Bladder microvascular endothelial cell (primary cell): ENCODE results near the gene CILP2. TPM values are rescaled to one million over a fixed set of nuclear protein-coding genes. Genes with fewer than 3 reads are reported as not detected.

Experiments used
- total RNA-seq: library from RNA; depleted of rRNA; stranded (reverse); fragments of >200 nt; gene quantifications from 2 replicates; pipeline ENCODE4 v1.2.3, GENCODE V29; 2014

Gene CILP2, protein sequence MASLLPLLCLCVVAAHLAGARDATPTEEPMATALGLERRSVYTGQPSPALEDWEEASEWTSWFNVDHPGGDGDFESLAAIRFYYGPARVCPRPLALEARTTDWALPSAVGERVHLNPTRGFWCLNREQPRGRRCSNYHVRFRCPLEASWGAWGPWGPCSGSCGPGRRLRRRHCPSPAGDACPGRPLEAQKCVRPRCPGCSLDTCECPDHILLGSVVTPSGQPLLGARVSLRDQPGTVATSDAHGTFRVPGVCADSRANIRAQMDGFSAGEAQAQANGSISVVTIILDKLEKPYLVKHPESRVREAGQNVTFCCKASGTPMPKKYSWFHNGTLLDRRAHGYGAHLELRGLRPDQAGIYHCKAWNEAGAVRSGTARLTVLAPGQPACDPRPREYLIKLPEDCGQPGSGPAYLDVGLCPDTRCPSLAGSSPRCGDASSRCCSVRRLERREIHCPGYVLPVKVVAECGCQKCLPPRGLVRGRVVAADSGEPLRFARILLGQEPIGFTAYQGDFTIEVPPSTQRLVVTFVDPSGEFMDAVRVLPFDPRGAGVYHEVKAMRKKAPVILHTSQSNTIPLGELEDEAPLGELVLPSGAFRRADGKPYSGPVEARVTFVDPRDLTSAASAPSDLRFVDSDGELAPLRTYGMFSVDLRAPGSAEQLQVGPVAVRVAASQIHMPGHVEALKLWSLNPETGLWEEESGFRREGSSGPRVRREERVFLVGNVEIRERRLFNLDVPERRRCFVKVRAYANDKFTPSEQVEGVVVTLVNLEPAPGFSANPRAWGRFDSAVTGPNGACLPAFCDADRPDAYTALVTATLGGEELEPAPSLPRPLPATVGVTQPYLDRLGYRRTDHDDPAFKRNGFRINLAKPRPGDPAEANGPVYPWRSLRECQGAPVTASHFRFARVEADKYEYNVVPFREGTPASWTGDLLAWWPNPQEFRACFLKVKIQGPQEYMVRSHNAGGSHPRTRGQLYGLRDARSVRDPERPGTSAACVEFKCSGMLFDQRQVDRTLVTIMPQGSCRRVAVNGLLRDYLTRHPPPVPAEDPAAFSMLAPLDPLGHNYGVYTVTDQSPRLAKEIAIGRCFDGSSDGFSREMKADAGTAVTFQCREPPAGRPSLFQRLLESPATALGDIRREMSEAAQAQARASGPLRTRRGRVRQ
- under 0.01 TPM in 1 of 2 replicates, not detected in the other for total RNA-seq

GRCh38 chr19:19538061-19538784 lies at the start of gene CILP2:
Gene CILP2, plus strand, starts transcription at chr19:19538265. Its CDS starts 85 bp downstream, at chr19:19538350.

DNA sequence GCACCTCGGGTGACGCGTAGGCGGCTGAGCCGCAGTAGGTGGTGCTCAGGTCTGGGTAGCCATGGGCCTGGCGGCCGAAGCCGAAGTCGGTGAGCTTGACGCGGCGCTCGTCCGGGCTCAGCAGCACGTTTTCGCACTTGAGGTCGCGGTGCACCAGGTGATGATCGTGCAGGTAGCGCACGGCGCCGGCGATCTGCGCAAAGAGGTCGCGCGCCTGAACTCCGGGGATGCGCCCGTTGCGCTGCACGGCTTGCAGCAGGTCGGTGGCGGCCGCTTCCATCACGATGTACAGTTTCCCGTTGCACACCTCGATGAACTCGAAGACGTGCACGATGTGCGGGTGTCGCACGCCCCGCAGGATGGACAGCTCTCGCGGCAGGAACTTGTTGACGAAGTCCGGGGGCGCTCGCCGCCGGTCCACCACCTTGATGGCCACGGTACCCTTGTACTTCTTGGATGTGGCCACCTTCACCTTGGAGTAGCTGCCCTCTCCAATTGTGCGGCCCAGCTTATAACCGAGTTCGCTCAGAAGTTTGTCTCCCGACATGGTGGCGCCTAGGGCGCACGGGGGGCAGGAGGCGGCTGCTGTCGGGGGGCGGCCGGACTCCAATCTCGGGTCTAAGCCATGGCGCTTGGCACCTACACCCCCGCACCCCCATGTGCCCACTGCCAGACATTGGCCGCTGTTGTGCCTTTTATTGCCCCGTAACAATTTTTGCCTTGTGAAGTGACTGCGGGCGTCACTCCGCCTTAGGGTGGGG lies 23.0 kb upstream of the CILP2 start, which contains the start of gene TSSK6:
TSS of gene TSSK6 (minus strand) at position 668 of the 761 bp plus-strand sequence. CDS start at position 547, 121 bp downstream.

GRCh38 chr19:19515642-19516519 lies 22.2 kb upstream of the CILP2 start, which contains the start of gene NDUFA13:
Gene NDUFA13, plus strand, starts transcription at chr19:19516225. Its CDS starts 14 bp downstream, at chr19:19516239.

GRCh38 chr19:19528721-19529490 lies 9.2 kb upstream of the CILP2 start, which contains the start of gene YJEFN3:
Gene YJEFN3, plus strand, starts transcription at chr19:19528911. Its CDS starts 22 bp downstream, at chr19:19528933.

Other genes with a start within 250 kb of the CILP2 start
- 21.0 and 27.0 TPM in 2 replicates for gene SUGP1, start 217.8 kb upstream of the CILP2 start, total RNA-seq
- 13.8 and 48.1 TPM in 2 replicates for gene MAU2, start 217.4 kb upstream of the CILP2 start, total RNA-seq
- 32.9 and 70.2 TPM in 2 replicates for gene GATAD2A, start 132.6 kb upstream of the CILP2 start, total RNA-seq
- gene TSSK6, start 22.7 kb upstream of the CILP2 start, total RNA-seq = 1.0 and 1.3 TPM in 2 replicates
- 183 and 201 TPM in 2 replicates for gene NDUFA13, start 22.0 kb upstream of the CILP2 start, total RNA-seq
- 0.31 TPM in 1 of 2 replicates, not detected in the other for gene YJEFN3, start 9.4 kb upstream of the CILP2 start, total RNA-seq
- 0.06 TPM in 1 of 2 replicates, not detected in the other for gene PBX4, start 80.4 kb downstream of the CILP2 start, total RNA-seq
- 0.16 and 1.2 TPM in 2 replicates for gene LPAR2, start 90.0 kb downstream of the CILP2 start, total RNA-seq
- 5.5 and 9.8 TPM in 2 replicates for gene GMIP, start 105.4 kb downstream of the CILP2 start, total RNA-seq
- 18.6 and 37.9 TPM in 2 replicates for gene ATP13A1, start 125.4 kb downstream of the CILP2 start, total RNA-seq
- gene ZNF101, start 130.6 kb downstream of the CILP2 start, total RNA-seq = 9.7 and 13.0 TPM in 2 replicates
- gene ZNF14, start 194.8 kb downstream of the CILP2 start, total RNA-seq = 3.4 and 5.3 TPM in 2 replicates